GM12878 (cell line): ENCODE results near the gene GMCL2. TPM values are rescaled to one million over a fixed set of nuclear protein-coding genes. Genes with fewer than 3 reads are reported as not detected.
A peak's percentile ranks its signal among the peaks of the same experiment; 100 is the strongest.

Experiments used
- ATAC-seq: fragments of 200-7000 bp; cut with Tn5 transposase; 3 replicates; pipeline ENCODE4 v1.9.1; 2020; ENCODE audit warnings: mild to moderate bottlenecking, moderate library complexity
- BruUV-seq: library from RNA; stranded (reverse); fragments of 400-500 nt; replicated peaks from 2 replicates; lab custom pipeline; 2021; lab: Mats Ljungman, UMichigan
- CTCF ChIA-PET: fragments of 300-600 bp; sonication (Branson Sonifier 250); formaldehyde crosslinking; extraction: SDS; loops from one replicate; lab custom pipeline; 2021; ENCODE audit warnings: inconsistent platforms; lab: Yijun Ruan, JAX
- POLR2A ChIA-PET: fragments of 350-600 bp; formaldehyde crosslinking; extraction: SDS; loops from one replicate; lab custom pipeline; 2021; ENCODE audit warnings: inconsistent platforms; lab: Charles Lee
- RAD21 ChIA-PET: fragments of 300-600 bp; sonication (Branson Sonifier 250); formaldehyde crosslinking; loops from one replicate; lab custom pipeline; 2023; ENCODE audit warnings: antibody characterized with exemption; ENCODE audit not compliant: unreplicated experiment; lab: Charles Lee
- SMC1A ChIA-PET: fragments of 300-600 bp; sonication (Branson Sonifier 250); formaldehyde crosslinking; loops from one replicate; lab custom pipeline; 2023; ENCODE audit not compliant: unreplicated experiment, uncharacterized antibody; lab: Charles Lee
- DNase-seq: peaks from one replicate; pipeline ENCODE4 v3.0.0-alpha.2; 2011; ENCODE audit warnings: low read depth, low spot score
- FAIRE-seq: peaks from 3 replicates; lab custom pipeline; 2011; peaks lifted over from hg19 to GRCh38; lab: Jason Lieb, UNC
- H2AFZ ChIP-seq: 2 replicates; pipeline ENCODE4 v1.6.0; 2011; ENCODE audit warnings: low read depth, low read length, control low read depth; ENCODE audit not compliant: control insufficient read depth
- H3K27ac ChIP-seq: 2 replicates; pipeline ENCODE4 v1.5.1; 2011; ENCODE audit warnings: control low read depth; ENCODE audit not compliant: control insufficient read depth, insufficient read depth
- H3K27me3 ChIP-seq, 2 experiments: replicated peaks in 1 of 2; 2 replicates each; pipeline versions ENCODE4 v1.6.0 to v1.6.1; 2011; ENCODE audit warnings: low read length in 1 of 2; ENCODE audit not compliant: control insufficient read depth in 2 of 2, insufficient read depth in 2 of 2
- H3K36me3 ChIP-seq, 2 experiments: 2 replicates each; pipeline ENCODE4 v1.5.1; 2011; ENCODE audit warnings: low read length in 1 of 2; ENCODE audit not compliant: control insufficient read depth in 2 of 2, insufficient read depth in 2 of 2
- H3K4me1 ChIP-seq: 2 replicates; pipeline ENCODE4 v1.6.1; 2011; ENCODE audit warnings: mild to moderate bottlenecking, low read length, moderate library complexity, mixed read lengths; ENCODE audit not compliant: control insufficient read depth, insufficient read depth
- H3K4me2 ChIP-seq: 2 replicates; pipeline ENCODE4 v1.6.0; 2011; ENCODE audit warnings: control low read depth; ENCODE audit not compliant: control insufficient read depth, insufficient read depth
- H3K4me3 ChIP-seq: fragments of 200-600 bp; sonication (generic); 2 replicates; pipeline ENCODE4 v1.5.1; 2016
- H3K79me2 ChIP-seq: 2 replicates; pipeline ENCODE4 v1.6.0; 2011; ENCODE audit warnings: low read length; ENCODE audit not compliant: control insufficient read depth, insufficient read depth
- H3K9ac ChIP-seq: 2 replicates; pipeline ENCODE4 v1.8.0; 2011; ENCODE audit warnings: low read length, control low read depth, mixed read lengths; ENCODE audit not compliant: control insufficient read depth, insufficient read depth
- H3K9me3 ChIP-seq: replicated peaks from 3 replicates; pipeline ENCODE4 v1.5.1; 2011; ENCODE audit warnings: mild to moderate bottlenecking, low read length; ENCODE audit not compliant: control insufficient read depth, insufficient read depth
- H4K20me1 ChIP-seq: 2 replicates; pipeline ENCODE4 v1.6.0; 2011; ENCODE audit not compliant: control insufficient read depth, insufficient read depth
- CBX3 ChIP-seq: fragments of 200-600 bp; sonication (generic); IDR thresholded peaks from 2 replicates; pipeline ENCODE4 v1.6.1; 2016; ENCODE audit warnings: low read depth, borderline replicate concordance
- CREM ChIP-seq: IDR thresholded peaks from 2 replicates; pipeline ENCODE4 v1.6.1; 2014; ENCODE audit warnings: antibody characterized with exemption, low read depth
- GABPA ChIP-seq: IDR thresholded peaks from 2 replicates; pipeline ENCODE4 v1.6.1; 2014; ENCODE audit warnings: antibody characterized with exemption, low read depth, mild to moderate bottlenecking, inconsistent platforms
- HCFC1 ChIP-seq: fragments of 150-350 bp; IDR thresholded peaks from 2 replicates; pipeline ENCODE4 v1.6.1; 2014; ENCODE audit warnings: low read length
- HDGF ChIP-seq: fragments of 450-650 bp; IDR thresholded peaks from 2 replicates; pipeline ENCODE4 v1.6.1; 2016; ENCODE audit warnings: antibody characterized with exemption
- MEF2A ChIP-seq: IDR thresholded peaks from 2 replicates; pipeline ENCODE4 v1.6.1; 2011; ENCODE audit warnings: low read depth, mild to moderate bottlenecking, low read length, moderate library complexity; ENCODE audit not compliant: insufficient read depth
- NR2C1 ChIP-seq: fragments of 450-650 bp; IDR thresholded peaks from 2 replicates; pipeline ENCODE4 v1.6.1; 2017; ENCODE audit warnings: antibody characterized with exemption, mild to moderate bottlenecking, moderate library complexity
- TCF7 ChIP-seq: IDR thresholded peaks from 2 replicates; pipeline ENCODE4 v1.6.1; 2014; ENCODE audit warnings: antibody characterized with exemption, borderline replicate concordance
- ZBTB4 ChIP-seq: fragments of 450-650 bp; formaldehyde crosslinking; IDR thresholded peaks from 2 replicates; pipeline ENCODE4 v1.4.0; 2022; ENCODE audit warnings: mild to moderate bottlenecking, moderate library complexity
- WGBS: methylation state at CpG from one replicate; pipeline ENCODE4 v1.1.6; 2016; ENCODE audit warnings: low lambda C conversion rate; ENCODE audit not compliant: insufficient replicate concordance, insufficient coverage; ENCODE audit errors: missing lambda C conversion rate; 5-methylcytosine and 5-hydroxymethylcytosine counted together
- in situ Hi-C: fragments of 300-500 bp; cut with MboI; formaldehyde crosslinking; loops from 9 replicates; pipeline ENCODE4 v1.14.3; 2018; ENCODE audit warnings: mixed read lengths
- intact Hi-C: fragments of 100-400 bp; cut with micrococcal nuclease; formaldehyde crosslinking; loops from one replicate; pipeline ENCODE4 v1.14.2; 2022; ENCODE audit not compliant: unreplicated experiment
- polyA plus RNA-seq, 11 experiments: library from polyadenylated mRNA; depleted of rRNA in 4 of 11; unstranded in 6 of 11; stranded (reverse) in 5 of 11; fragments of >200 nt; fragmentation: Nextera tagmentation in 4 of 11; fragmentation: Illumina TruSeq in 1 of 11; extraction: Ambion mirVana in 4 of 11; extraction: Trizol in 1 of 11; gene quantifications; 1 replicate in 1 of 11; 2 replicates in 10 of 11; pipeline versions ENCODE4 v1.2.1 to v1.2.3, GENCODE V29; 2011 to 2016; ENCODE audit warnings: inconsistent platforms in 2 of 11, missing spikeins in 2 of 11, low read depth in 1 of 11
- total RNA-seq, 4 experiments: library from RNA; depleted of rRNA in 3 of 4; stranded (reverse); fragments of >200 nt in 3 of 4; fragmentation: Illumina TruSeq in 1 of 4; extraction: Trizol in 1 of 4; gene quantifications; 2 replicates each; pipeline versions ENCODE4 v1.2.1 to v1.2.3, GENCODE V29; 2013 to 2021

GMCL2 gene
- total and polyA plus RNA-seq, 10 of the 15 experiments (the other 5 are each of a cell fraction or from before 2014, with no cell fraction given) = 0.07 TPM; not detected in 9

GRCh38 chr5:178218827-178219226 lies 31.7 kb upstream of the GMCL2 start:
- no peaks in the 10 kb centered on the region for H4K20me1 ChIP-seq
- H3K4me2 ChIP-seq = no peak overlapping the region
- H3K79me2 ChIP-seq = no peaks in the 10 kb centered on the region
- in situ Hi-C loops = no loop called here
- no peak overlapping the region for H3K27ac ChIP-seq
- FAIRE-seq (no peak), ATAC-seq (no peak), DNase-seq (no peak)
- SMC1A ChIA-PET = no interaction called here
- WGBS = 98% methylated on average over 3 of the region's 3 CpGs
- RAD21 ChIA-PET = no interaction called here
- no peak overlapping the region for H3K9ac ChIP-seq
- H2AFZ ChIP-seq = no peak overlapping the region
- peaks cover 14 to 25% of the 10 kb centered on the region in 2 experiments for H3K36me3 ChIP-seq
- no peaks in the 10 kb centered on the region; the same call in 1 of the 2 replicates for H3K4me1 ChIP-seq
- no TSS peak for BruUV-seq
- H3K4me3 ChIP-seq = no peak overlapping the region
- TF ChIP-seq HDGF (no peak), NR2C1 (no peak), CBX3 (no peak), HCFC1 (no peak)
- POLR2A ChIA-PET = no interaction called here
- CTCF ChIA-PET = no interaction called here
- H3K27me3 ChIP-seq = no peaks in the 10 kb centered on the region
- intact Hi-C loops = no loop called here
- H3K9me3 ChIP-seq = no peaks in the 10 kb centered on the region

- Histone ChIP-seq H3K27ac (no peak overlapping the region), H3K27me3 (no peaks in the 10 kb centered on the region), H3K4me2 (no peak overlapping the region), H3K4me3 (no peak overlapping the region), H2AFZ (no peak overlapping the region), H3K9me3 (no peaks in the 10 kb centered on the region), H4K20me1 (no peaks in the 10 kb centered on the region), H3K36me3 (peaks cover 16 to 30% of the 10 kb centered on the region in 2 experiments), H3K79me2 (no peaks in the 10 kb centered on the region), H3K4me1 (no peaks in the 10 kb centered on the region; the same call in 1 of the 2 replicates), H3K9ac (no peak overlapping the region)
- WGBS = 73% methylated on average over 5 of the region's 5 CpGs
- no peak for TF ChIP-seq TCF7
- no peak for TF ChIP-seq CREM
- TF ChIP-seq MEF2A = no peak
- TF ChIP-seq ZBTB4 (CRISPR knock-in tag) = no peak
- TF ChIP-seq GABPA = no peak
- intact Hi-C loops = no loop called here
- no peak for FAIRE-seq
- ChIA-PET CTCF (no interaction called here), POLR2A (no interaction called here), RAD21 (no interaction called here), SMC1A (no interaction called here)
- no peak for DNase-seq
- in situ Hi-C loops = no loop called here
- BruUV-seq = TSS peak; percentile 28
- no peak for ATAC-seq
Measured at GRCh38 chr5:178218237-178218776, 31.1 kb upstream of the GMCL2 start.
